ENCODE data around the gene KRT82.

KRT82 gene

DNA sequence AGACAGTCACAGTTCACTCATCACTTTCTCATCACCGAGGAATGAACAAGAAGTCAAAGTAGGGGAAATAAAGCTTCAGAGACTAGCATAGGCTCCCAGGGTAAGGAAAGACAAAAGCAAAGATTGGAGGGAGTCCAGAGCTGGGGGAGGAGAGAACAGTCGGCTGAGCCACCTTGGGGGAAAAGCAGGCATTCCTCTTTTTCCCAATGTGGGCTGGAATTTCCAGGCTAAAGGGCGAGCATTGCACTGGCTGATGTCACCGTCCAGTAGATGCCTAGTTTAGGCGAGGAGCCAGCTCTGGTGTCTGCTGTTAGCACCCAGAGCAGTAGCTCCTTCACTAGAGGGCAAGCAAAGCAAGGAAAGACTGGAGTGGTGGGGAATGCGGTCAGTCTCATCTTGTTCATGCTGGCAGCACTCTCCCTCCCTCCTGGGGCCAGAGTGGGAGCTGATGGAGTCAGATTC, 36.5 kb upstream of the KRT82 start:
- no peak for TF ChIP-seq SIN3A (IDR thresholded peaks at IDR 0.05; ENCODE audit: borderline replicate concordance, insufficient read depth, low read length)
- TF ChIP-seq, protein P1, sequence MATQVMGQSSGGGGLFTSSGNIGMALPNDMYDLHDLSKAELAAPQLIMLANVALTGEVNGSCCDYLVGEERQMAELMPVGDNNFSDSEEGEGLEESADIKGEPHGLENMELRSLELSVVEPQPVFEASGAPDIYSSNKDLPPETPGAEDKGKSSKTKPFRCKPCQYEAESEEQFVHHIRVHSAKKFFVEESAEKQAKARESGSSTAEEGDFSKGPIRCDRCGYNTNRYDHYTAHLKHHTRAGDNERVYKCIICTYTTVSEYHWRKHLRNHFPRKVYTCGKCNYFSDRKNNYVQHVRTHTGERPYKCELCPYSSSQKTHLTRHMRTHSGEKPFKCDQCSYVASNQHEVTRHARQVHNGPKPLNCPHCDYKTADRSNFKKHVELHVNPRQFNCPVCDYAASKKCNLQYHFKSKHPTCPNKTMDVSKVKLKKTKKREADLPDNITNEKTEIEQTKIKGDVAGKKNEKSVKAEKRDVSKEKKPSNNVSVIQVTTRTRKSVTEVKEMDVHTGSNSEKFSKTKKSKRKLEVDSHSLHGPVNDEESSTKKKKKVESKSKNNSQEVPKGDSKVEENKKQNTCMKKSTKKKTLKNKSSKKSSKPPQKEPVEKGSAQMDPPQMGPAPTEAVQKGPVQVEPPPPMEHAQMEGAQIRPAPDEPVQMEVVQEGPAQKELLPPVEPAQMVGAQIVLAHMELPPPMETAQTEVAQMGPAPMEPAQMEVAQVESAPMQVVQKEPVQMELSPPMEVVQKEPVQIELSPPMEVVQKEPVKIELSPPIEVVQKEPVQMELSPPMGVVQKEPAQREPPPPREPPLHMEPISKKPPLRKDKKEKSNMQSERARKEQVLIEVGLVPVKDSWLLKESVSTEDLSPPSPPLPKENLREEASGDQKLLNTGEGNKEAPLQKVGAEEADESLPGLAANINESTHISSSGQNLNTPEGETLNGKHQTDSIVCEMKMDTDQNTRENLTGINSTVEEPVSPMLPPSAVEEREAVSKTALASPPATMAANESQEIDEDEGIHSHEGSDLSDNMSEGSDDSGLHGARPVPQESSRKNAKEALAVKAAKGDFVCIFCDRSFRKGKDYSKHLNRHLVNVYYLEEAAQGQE (IDR thresholded peaks at IDR 0.05; ENCODE audit: insufficient read depth in 1 of 2, low read depth in 2 of 2, low read length in 2 of 2): no peak
- TF ChIP-seq TAF1 (IDR thresholded peaks at IDR 0.05; ENCODE audit: borderline replicate concordance, insufficient read depth, low read length): no peak
- no peak for TF ChIP-seq POLR2AphosphoS5 (IDR thresholded peaks at IDR 0.05; ENCODE audit: low read depth, low read length)
- no peak for TF ChIP-seq FOXP2 (optimal IDR thresholded peaks at IDR 0.05; ENCODE audit: borderline replicate concordance, extremely low read depth, extremely low read length, insufficient read depth)

DNA sequence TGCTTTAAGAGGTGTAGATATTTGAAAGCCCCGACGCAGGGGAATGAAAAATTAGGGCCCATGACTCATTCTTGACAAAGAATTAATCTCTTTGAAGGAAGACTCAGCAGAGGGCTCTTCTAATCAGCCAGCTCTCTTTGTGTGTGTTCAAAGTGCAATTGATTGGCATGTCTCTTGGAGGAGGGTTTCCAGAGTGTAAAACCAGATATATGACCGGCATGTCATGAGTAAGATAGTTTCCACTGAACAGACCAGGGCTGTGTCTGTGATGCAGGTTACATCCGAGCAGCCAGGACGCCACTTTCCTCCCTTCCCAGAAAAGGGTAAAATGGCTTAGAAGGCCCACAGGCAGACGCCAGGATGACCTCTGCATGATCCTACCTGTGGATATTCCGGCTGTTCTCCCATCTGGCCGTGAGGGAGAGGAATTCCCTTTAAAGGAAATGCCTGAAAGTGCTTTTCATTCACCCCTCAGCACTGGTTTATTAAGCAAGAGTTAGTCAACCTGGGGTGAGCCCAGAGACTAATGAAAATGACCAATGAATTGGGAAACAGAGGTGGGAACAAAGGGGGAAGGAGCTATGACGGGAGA, 35.3 kb upstream of the KRT82 start:
- TF ChIP-seq POLR2AphosphoS5 (IDR thresholded peaks at IDR 0.05; ENCODE audit: low read depth, low read length) (no peak), TAF1 (IDR thresholded peaks at IDR 0.05; ENCODE audit: borderline replicate concordance, insufficient read depth, low read length) (no peak), SIN3A (IDR thresholded peaks at IDR 0.05; ENCODE audit: borderline replicate concordance, insufficient read depth, low read length) (no peak), FOXP2 (optimal IDR thresholded peaks at IDR 0.05; ENCODE audit: borderline replicate concordance, extremely low read depth, extremely low read length, insufficient read depth) (no peak)
- TF ChIP-seq, protein P1 (IDR thresholded peaks at IDR 0.05; ENCODE audit: insufficient read depth in 1 of 2, low read depth in 2 of 2, low read length in 2 of 2): no peak

DNA sequence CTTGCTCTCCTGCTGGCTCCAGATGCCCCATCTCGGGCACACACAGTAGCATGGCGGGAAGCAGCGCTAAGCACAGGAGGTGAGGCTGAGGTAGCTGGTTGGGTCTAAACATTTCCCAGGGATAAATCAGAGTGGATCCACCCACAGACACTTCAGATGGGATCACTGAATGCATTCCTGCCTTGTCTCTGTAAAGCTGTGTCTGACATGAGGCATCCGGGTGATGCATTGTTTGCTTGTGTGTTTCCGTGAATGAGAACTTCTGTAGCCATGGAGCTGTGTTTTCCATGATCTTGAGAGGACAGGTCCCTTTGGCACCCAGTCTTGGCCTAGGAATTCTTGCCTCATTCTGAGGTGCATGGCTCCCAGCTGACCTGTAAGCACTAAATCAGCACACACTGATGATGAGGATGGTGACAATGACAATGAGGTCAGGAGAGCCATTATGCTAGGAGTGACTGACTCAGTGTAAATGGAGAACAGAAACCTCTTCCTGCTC, 34.7 kb upstream of the KRT82 start:
- no peak for TF ChIP-seq SIN3A (IDR thresholded peaks at IDR 0.05; ENCODE audit: borderline replicate concordance, insufficient read depth, low read length)
- no peak for TF ChIP-seq TAF1 (IDR thresholded peaks at IDR 0.05; ENCODE audit: borderline replicate concordance, insufficient read depth, low read length)
- TF ChIP-seq, protein P1 (IDR thresholded peaks at IDR 0.05; ENCODE audit: insufficient read depth in 1 of 2, low read depth in 2 of 2, low read length in 2 of 2): no peak
- TF ChIP-seq POLR2AphosphoS5 (IDR thresholded peaks at IDR 0.05; ENCODE audit: low read depth, low read length): no peak
- no peak for TF ChIP-seq FOXP2 (optimal IDR thresholded peaks at IDR 0.05; ENCODE audit: borderline replicate concordance, extremely low read depth, extremely low read length, insufficient read depth)

- TF ChIP-seq, protein P1 (IDR thresholded peaks at IDR 0.05; ENCODE audit: insufficient read depth in 1 of 2, low read depth in 2 of 2, low read length in 2 of 2): no peak
- TF ChIP-seq FOXP2 (optimal IDR thresholded peaks at IDR 0.05; ENCODE audit: borderline replicate concordance, extremely low read depth, extremely low read length, insufficient read depth) (no peak), POLR2AphosphoS5 (IDR thresholded peaks at IDR 0.05; ENCODE audit: low read depth, low read length) (no peak), TAF1 (IDR thresholded peaks at IDR 0.05; ENCODE audit: borderline replicate concordance, insufficient read depth, low read length) (no peak), SIN3A (IDR thresholded peaks at IDR 0.05; ENCODE audit: borderline replicate concordance, insufficient read depth, low read length) (no peak)
Measured at GRCh38 chr12:52439845-52440244, 33.7 kb upstream of the KRT82 start.
